Right renal pelvis (tissue), 4 donors: Measurements from ENCODE around the gene OTOG. TPM values are rescaled to one million over a fixed set of nuclear protein-coding genes. Genes with fewer than 3 reads are reported as not detected.
A peak's percentile ranks its signal among the peaks of the same experiment; 100 is the strongest.

Experiments used
- DNase-seq, 4 donors: peaks; one replicate each; pipeline ENCODE4 v3.0.0-alpha.2; 2013; ENCODE audit warnings: low read depth in 4 of 4, low spot score in 3 of 4, missing footprints in 1 of 4
- polyA plus RNA-seq, 4 donors: library from polyadenylated mRNA; unstranded; fragments of 120-200 nt; gene quantifications; one replicate each; pipeline ENCODE4 v1.2.1, GENCODE V29; 2013; ENCODE audit not compliant: insufficient read length in 4 of 4

OTOG gene
- polyA plus RNA-seq, 4 donors: 0.25 to 0.54 (median 0.34) TPM

- DNase-seq: no peak
Measured at GRCh38 chr11:17519061-17519885, 27.8 kb upstream of the OTOG start.

- no peak for DNase-seq
Measured at GRCh38 chr11:17521106-17521900, 25.8 kb upstream of the OTOG start.

GRCh38 chr11:17522655-17523054, 24.4 kb upstream of the OTOG start:
- no peak for DNase-seq

GRCh38 chr11:17524221-17524620, 22.8 kb upstream of the OTOG start:
- DNase-seq: no peak

GRCh38 chr11:17525570-17525969, 21.5 kb upstream of the OTOG start:
- no peak for DNase-seq

GRCh38 chr11:17526326-17526725, 20.7 kb upstream of the OTOG start:
- no peak for DNase-seq

GRCh38 chr11:17526931-17527627, 20.0 kb upstream of the OTOG start:
- peak in 1 of 4 donors; percentile 53 for DNase-seq

- DNase-seq: no peak
Measured at GRCh38 chr11:17527628-17527995, 19.4 kb upstream of the OTOG start.

- DNase-seq: no peak
Measured at GRCh38 chr11:17528181-17528691, 18.8 kb upstream of the OTOG start.

GRCh38 chr11:17528906-17529843, 17.9 kb upstream of the OTOG start:
- no peak for DNase-seq

- DNase-seq: no peak
Measured at GRCh38 chr11:17529844-17530185, 17.2 kb upstream of the OTOG start.

- DNase-seq: no peak
Measured at GRCh38 chr11:17531071-17531600, 15.9 kb upstream of the OTOG start.

GRCh38 chr11:17531636-17532113, 15.4 kb upstream of the OTOG start:
- no peak for DNase-seq

GRCh38 chr11:17532784-17533183, 14.3 kb upstream of the OTOG start:
- DNase-seq: no peak

GRCh38 chr11:17533341-17533740, 13.7 kb upstream of the OTOG start:
- no peak for DNase-seq

GRCh38 chr11:17533778-17534415, 13.2 kb upstream of the OTOG start:
- no peak for DNase-seq

GRCh38 chr11:17535488-17535887, 11.6 kb upstream of the OTOG start:
- no peak for DNase-seq

- no peak for DNase-seq
Measured at GRCh38 chr11:17537261-17537660, 9.8 kb upstream of the OTOG start.

GRCh38 chr11:17538054-17538453, 9.0 kb upstream of the OTOG start:
- no peak for DNase-seq
